ENCODE measurements around the gene GNG4. TPM values are rescaled to one million over a fixed set of nuclear protein-coding genes. Genes with fewer than 3 reads are reported as not detected.
A peak's percentile ranks its signal among the peaks of the same experiment; 100 is the strongest.

The GNG4 gene
- total and polyA plus RNA-seq, 10 of the 15 experiments (the other 5 are each of a cell fraction or from before 2014, with no cell fraction given): 0.03 to 0.15 (median 0.15) TPM; not detected in 7

DNA sequence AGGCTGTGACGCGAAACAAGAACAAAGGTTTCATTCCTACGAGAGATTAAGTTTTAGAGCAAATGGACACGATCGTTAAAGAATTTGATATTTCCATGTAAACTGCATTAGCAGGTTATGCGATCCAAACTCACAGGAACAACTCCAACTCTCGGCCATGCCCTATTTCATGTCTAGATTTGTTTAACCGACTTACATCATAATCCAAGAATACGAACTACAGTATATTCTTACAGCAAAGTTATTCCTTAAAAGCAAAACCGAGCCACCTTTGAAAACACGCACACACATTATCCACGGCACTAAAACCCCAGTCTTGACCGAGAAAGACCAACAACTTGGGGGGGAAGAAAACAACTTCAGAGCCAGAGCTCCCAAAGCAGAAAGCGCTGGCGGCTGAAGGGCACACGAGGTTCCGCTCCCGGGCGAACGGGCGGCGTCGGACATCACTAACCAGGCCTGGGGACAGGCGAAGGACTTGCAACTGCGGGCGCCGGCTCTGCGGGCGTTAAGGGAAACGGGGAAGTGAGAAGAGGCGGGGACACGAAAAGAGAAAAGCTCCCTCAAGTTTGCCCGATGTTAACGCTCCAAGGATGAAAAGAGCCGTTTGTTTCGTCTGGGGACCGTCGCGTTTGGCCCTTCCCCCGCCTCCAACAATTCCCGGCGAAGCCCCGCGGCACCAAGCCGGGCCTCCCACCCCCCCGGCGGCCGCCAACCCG, 146.0 kb downstream of the GNG4 start:
- Histone ChIP-seq H3K36me3 (ENCODE audit: control insufficient read depth in 2 of 2, insufficient read depth in 2 of 2, low read length in 1 of 2) (no peaks in the 10 kb centered on the region), H3K79me2 (ENCODE audit: control insufficient read depth, insufficient read depth, low read length) (peaks cover 19% of the 10 kb centered on the region), H3K27me3 (replicated peaks in 1 of 2; ENCODE audit: control insufficient read depth in 2 of 2, insufficient read depth in 2 of 2, low read length in 1 of 2) (no peaks in the 10 kb centered on the region), H3K9me3 (replicated peaks; ENCODE audit: control insufficient read depth, insufficient read depth, low read length) (no peaks in the 10 kb centered on the region), H4K20me1 (ENCODE audit: control insufficient read depth, insufficient read depth) (no peaks in the 10 kb centered on the region), H3K4me1 (ENCODE audit: control insufficient read depth, insufficient read depth, low read length) (peaks cover 6% of the 10 kb centered on the region), H3K4me3 (peak overlapping the region; percentile 85), H2AFZ (ENCODE audit: control insufficient read depth, low read depth, low read length) (peak overlapping the region; percentile 79), H3K27ac (ENCODE audit: control insufficient read depth, insufficient read depth) (peak overlapping the region; percentile 62), H3K9ac (ENCODE audit: control insufficient read depth, insufficient read depth, low read length) (peak overlapping the region; percentile 58), H3K4me2 (ENCODE audit: control insufficient read depth, insufficient read depth) (peak overlapping the region; percentile 81)
- ChIA-PET SMC1A (ENCODE audit: uncharacterized antibody, unreplicated experiment) (interaction anchor here (0.8 to 2.6 kb wide), 11 partner anchors 8 to 469 kb away, joined by 3 to 8 read pairs (median 6); no protein-coding TSS in a partner anchor), CTCF (interaction anchor here (0.5 to 3.3 kb wide), 14 partner anchors 9 to 471 kb away, joined by 3 to 23 read pairs (median 5); partner anchors contain the start of gene RBM34), POLR2A (interaction anchor here (0.7 to 1.9 kb wide), 4 partner anchors 9 to 563 kb away, joined by 3 to 9 read pairs (median 4); no protein-coding TSS in a partner anchor), RAD21 (ENCODE audit: unreplicated experiment) (interaction anchor here (1.0 to 3.1 kb wide), 17 partner anchors 9 to 1004 kb away, joined by 3 to 20 read pairs (median 5); partner anchors contain the start of genes ARID4B and GGPS1)
- WGBS (ENCODE audit: insufficient coverage, insufficient replicate concordance, low lambda C conversion rate, missing lambda C conversion rate): under 1% methylated on average over 44 of the region's 49 CpGs
- DNase-seq (ENCODE audit: low read depth, low spot score): no peak
- in situ Hi-C loops (cut with MboI) (no loop called here), intact Hi-C loops (cut with micrococcal nuclease; ENCODE audit: unreplicated experiment) (loop anchor here (1.0 to 10.0 kb wide), 5 partner anchors 10 to 451 kb away; partner anchors contain the start of genes ARID4B and GGPS1)
- no peak for TF ChIP-seq POLR2A (IDR thresholded peaks at IDR 0.05; ENCODE audit: low read depth, low read length)
- TF ChIP-seq NBN (IDR thresholded peaks at IDR 0.05): peak; percentile 42; the same call in 1 of the 2 replicates
- TF ChIP-seq, protein P1, sequence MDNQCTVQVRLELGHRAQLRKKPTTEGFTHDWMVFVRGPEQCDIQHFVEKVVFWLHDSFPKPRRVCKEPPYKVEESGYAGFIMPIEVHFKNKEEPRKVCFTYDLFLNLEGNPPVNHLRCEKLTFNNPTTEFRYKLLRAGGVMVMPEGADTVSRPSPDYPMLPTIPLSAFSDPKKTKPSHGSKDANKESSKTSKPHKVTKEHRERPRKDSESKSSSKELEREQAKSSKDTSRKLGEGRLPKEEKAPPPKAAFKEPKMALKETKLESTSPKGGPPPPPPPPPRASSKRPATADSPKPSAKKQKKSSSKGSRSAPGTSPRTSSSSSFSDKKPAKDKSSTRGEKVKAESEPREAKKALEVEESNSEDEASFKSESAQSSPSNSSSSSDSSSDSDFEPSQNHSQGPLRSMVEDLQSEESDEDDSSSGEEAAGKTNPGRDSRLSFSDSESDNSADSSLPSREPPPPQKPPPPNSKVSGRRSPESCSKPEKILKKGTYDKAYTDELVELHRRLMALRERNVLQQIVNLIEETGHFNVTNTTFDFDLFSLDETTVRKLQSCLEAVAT (IDR thresholded peaks at IDR 0.05): peak; percentile 54
- TF ChIP-seq, protein P2, sequence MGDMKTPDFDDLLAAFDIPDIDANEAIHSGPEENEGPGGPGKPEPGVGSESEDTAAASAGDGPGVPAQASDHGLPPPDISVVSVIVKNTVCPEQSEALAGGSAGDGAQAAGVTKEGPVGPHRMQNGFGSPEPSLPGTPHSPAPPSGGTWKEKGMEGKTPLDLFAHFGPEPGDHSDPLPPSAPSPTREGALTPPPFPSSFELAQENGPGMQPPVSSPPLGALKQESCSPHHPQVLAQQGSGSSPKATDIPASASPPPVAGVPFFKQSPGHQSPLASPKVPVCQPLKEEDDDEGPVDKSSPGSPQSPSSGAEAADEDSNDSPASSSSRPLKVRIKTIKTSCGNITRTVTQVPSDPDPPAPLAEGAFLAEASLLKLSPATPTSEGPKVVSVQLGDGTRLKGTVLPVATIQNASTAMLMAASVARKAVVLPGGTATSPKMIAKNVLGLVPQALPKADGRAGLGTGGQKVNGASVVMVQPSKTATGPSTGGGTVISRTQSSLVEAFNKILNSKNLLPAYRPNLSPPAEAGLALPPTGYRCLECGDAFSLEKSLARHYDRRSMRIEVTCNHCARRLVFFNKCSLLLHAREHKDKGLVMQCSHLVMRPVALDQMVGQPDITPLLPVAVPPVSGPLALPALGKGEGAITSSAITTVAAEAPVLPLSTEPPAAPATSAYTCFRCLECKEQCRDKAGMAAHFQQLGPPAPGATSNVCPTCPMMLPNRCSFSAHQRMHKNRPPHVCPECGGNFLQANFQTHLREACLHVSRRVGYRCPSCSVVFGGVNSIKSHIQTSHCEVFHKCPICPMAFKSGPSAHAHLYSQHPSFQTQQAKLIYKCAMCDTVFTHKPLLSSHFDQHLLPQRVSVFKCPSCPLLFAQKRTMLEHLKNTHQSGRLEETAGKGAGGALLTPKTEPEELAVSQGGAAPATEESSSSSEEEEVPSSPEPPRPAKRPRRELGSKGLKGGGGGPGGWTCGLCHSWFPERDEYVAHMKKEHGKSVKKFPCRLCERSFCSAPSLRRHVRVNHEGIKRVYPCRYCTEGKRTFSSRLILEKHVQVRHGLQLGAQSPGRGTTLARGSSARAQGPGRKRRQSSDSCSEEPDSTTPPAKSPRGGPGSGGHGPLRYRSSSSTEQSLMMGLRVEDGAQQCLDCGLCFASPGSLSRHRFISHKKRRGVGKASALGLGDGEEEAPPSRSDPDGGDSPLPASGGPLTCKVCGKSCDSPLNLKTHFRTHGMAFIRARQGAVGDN (IDR thresholded peaks at IDR 0.05): 0 out of 2 replicates have a peak, but pooled peaks have one; percentile 50
- no peak for TF ChIP-seq CEBPB (IDR thresholded peaks at IDR 0.05; ENCODE audit: borderline replicate concordance in 1 of 2, low read depth in 2 of 2, low read length in 2 of 2)
- peak; percentile 73 for TF ChIP-seq SPI1 (IDR thresholded peaks at IDR 0.05; ENCODE audit: borderline replicate concordance, insufficient read depth, low read depth, low read length)
- no peak for TF ChIP-seq RELA (IDR thresholded peaks at IDR 0.05; ENCODE audit: borderline replicate concordance, partially characterized antibody)
- 0 out of 2 replicates have a peak, but pooled peaks have one; percentile 15 for TF ChIP-seq YY1 (IDR thresholded peaks at IDR 0.05; ENCODE audit: low read depth, low read length)
- no peak for FAIRE-seq
- peak; percentile 22 for ATAC-seq
- BruUV-seq (replicated peaks): TSS peak; percentile 67
